GM12878 (cell line): ENCODE measurements around the gene SNHG17. TPM values are rescaled to one million over a fixed set of nuclear protein-coding genes. Genes with fewer than 3 reads are reported as not detected.
"Not testable (repeated sequence)": the region's sequence is repeated elsewhere in the genome, so short reads cannot be mapped to it uniquely, and the experiment has no call there.

Experiments used
- ATAC-seq: fragments of 200-7000 bp; cut with Tn5 transposase; 3 replicates; pipeline ENCODE4 v1.9.1; 2020; ENCODE audit warnings: mild to moderate bottlenecking, moderate library complexity
- BruUV-seq: library from RNA; stranded (reverse); fragments of 400-500 nt; replicated peaks from 2 replicates; lab custom pipeline; 2021; lab: Mats Ljungman, UMichigan
- CTCF ChIA-PET: fragments of 300-600 bp; sonication (Branson Sonifier 250); formaldehyde crosslinking; extraction: SDS; loops from one replicate; lab custom pipeline; 2021; ENCODE audit warnings: inconsistent platforms; lab: Yijun Ruan, JAX
- POLR2A ChIA-PET: fragments of 350-600 bp; formaldehyde crosslinking; extraction: SDS; loops from one replicate; lab custom pipeline; 2021; ENCODE audit warnings: inconsistent platforms; lab: Charles Lee
- RAD21 ChIA-PET: fragments of 300-600 bp; sonication (Branson Sonifier 250); formaldehyde crosslinking; loops from one replicate; lab custom pipeline; 2023; ENCODE audit warnings: antibody characterized with exemption; ENCODE audit not compliant: unreplicated experiment; lab: Charles Lee
- SMC1A ChIA-PET: fragments of 300-600 bp; sonication (Branson Sonifier 250); formaldehyde crosslinking; loops from one replicate; lab custom pipeline; 2023; ENCODE audit not compliant: unreplicated experiment, uncharacterized antibody; lab: Charles Lee
- DNase-seq: peaks from one replicate; pipeline ENCODE4 v3.0.0-alpha.2; 2011; ENCODE audit warnings: low read depth, low spot score
- FAIRE-seq: peaks from 3 replicates; lab custom pipeline; 2011; peaks lifted over from hg19 to GRCh38; lab: Jason Lieb, UNC
- H2AFZ ChIP-seq: 2 replicates; pipeline ENCODE4 v1.6.0; 2011; ENCODE audit warnings: low read depth, low read length, control low read depth; ENCODE audit not compliant: control insufficient read depth
- H3K27ac ChIP-seq: 2 replicates; pipeline ENCODE4 v1.5.1; 2011; ENCODE audit warnings: control low read depth; ENCODE audit not compliant: control insufficient read depth, insufficient read depth
- H3K27me3 ChIP-seq, 2 experiments: replicated peaks in 1 of 2; 2 replicates each; pipeline versions ENCODE4 v1.6.0 to v1.6.1; 2011; ENCODE audit warnings: low read length in 1 of 2; ENCODE audit not compliant: control insufficient read depth in 2 of 2, insufficient read depth in 2 of 2
- H3K36me3 ChIP-seq, 2 experiments: 2 replicates each; pipeline ENCODE4 v1.5.1; 2011; ENCODE audit warnings: low read length in 1 of 2; ENCODE audit not compliant: control insufficient read depth in 2 of 2, insufficient read depth in 2 of 2
- H3K4me1 ChIP-seq: 2 replicates; pipeline ENCODE4 v1.6.1; 2011; ENCODE audit warnings: mild to moderate bottlenecking, low read length, moderate library complexity, mixed read lengths; ENCODE audit not compliant: control insufficient read depth, insufficient read depth
- H3K4me2 ChIP-seq: 2 replicates; pipeline ENCODE4 v1.6.0; 2011; ENCODE audit warnings: control low read depth; ENCODE audit not compliant: control insufficient read depth, insufficient read depth
- H3K4me3 ChIP-seq: fragments of 200-600 bp; sonication (generic); 2 replicates; pipeline ENCODE4 v1.5.1; 2016
- H3K79me2 ChIP-seq: 2 replicates; pipeline ENCODE4 v1.6.0; 2011; ENCODE audit warnings: low read length; ENCODE audit not compliant: control insufficient read depth, insufficient read depth
- H3K9ac ChIP-seq: 2 replicates; pipeline ENCODE4 v1.8.0; 2011; ENCODE audit warnings: low read length, control low read depth, mixed read lengths; ENCODE audit not compliant: control insufficient read depth, insufficient read depth
- H3K9me3 ChIP-seq: replicated peaks from 3 replicates; pipeline ENCODE4 v1.5.1; 2011; ENCODE audit warnings: mild to moderate bottlenecking, low read length; ENCODE audit not compliant: control insufficient read depth, insufficient read depth
- H4K20me1 ChIP-seq: 2 replicates; pipeline ENCODE4 v1.6.0; 2011; ENCODE audit not compliant: control insufficient read depth, insufficient read depth
- ATF3 ChIP-seq: IDR thresholded peaks from 2 replicates; pipeline ENCODE4 v1.6.1; 2011; ENCODE audit warnings: low read depth, mild to moderate bottlenecking, low read length, moderate library complexity, borderline replicate concordance; ENCODE audit errors: extremely low read depth
- ATF7 ChIP-seq: fragments of 450-650 bp; IDR thresholded peaks from 2 replicates; pipeline ENCODE4 v1.6.1; 2016; ENCODE audit warnings: low read depth, mild to moderate bottlenecking
- BACH1 ChIP-seq: fragments of 450-650 bp; IDR thresholded peaks from 2 replicates; pipeline ENCODE4 v1.6.1; 2017; ENCODE audit warnings: mild to moderate bottlenecking, borderline replicate concordance
- BRCA1 ChIP-seq: IDR thresholded peaks from 2 replicates; pipeline ENCODE4 v1.6.1; 2011; ENCODE audit warnings: low read depth, low read length, improper control_type of control experiment
- CHD2 ChIP-seq: IDR thresholded peaks from 2 replicates; pipeline ENCODE4 v1.6.1; 2011; ENCODE audit warnings: low read depth, low read length, improper control_type of control experiment, borderline replicate concordance
- CREM ChIP-seq: IDR thresholded peaks from 2 replicates; pipeline ENCODE4 v1.6.1; 2014; ENCODE audit warnings: antibody characterized with exemption, low read depth
- CTCF ChIP-seq, 3 experiments: IDR thresholded peaks in 2 of 3; conservative IDR thresholded peaks in 1 of 3; 2 replicates each; pipeline ENCODE4 v1.5.1; 2011; ENCODE audit warnings: low read depth in 3 of 3, low read length in 3 of 3, mild to moderate bottlenecking in 3 of 3, control low read depth in 2 of 3, moderate library complexity in 2 of 3, inconsistent platforms in 1 of 3, mixed read lengths in 1 of 3; ENCODE audit not compliant: control insufficient read depth in 2 of 3, insufficient read depth in 1 of 3; ENCODE audit errors: extremely low read depth in 1 of 3
- HDAC2 ChIP-seq: fragments of 200-600 bp; sonication (generic); IDR thresholded peaks from 2 replicates; pipeline ENCODE4 v1.6.1; 2017
- MTA3 ChIP-seq: IDR thresholded peaks from 2 replicates; pipeline ENCODE4 v1.6.1; 2012; ENCODE audit warnings: low read length, inconsistent platforms, borderline replicate concordance
- NRF1 ChIP-seq: conservative IDR thresholded peaks from 2 replicates; pipeline ENCODE4 v1.6.1; 2011; ENCODE audit warnings: mild to moderate bottlenecking, low read depth, low read length, improper control_type of control experiment
- RBBP5 ChIP-seq: fragments of 200-600 bp; sonication (generic); conservative IDR thresholded peaks from 2 replicates; pipeline ENCODE4 v1.6.1; 2016
- TARDBP ChIP-seq: IDR thresholded peaks from 2 replicates; pipeline ENCODE4 v1.6.1; 2016; ENCODE audit warnings: borderline replicate concordance
- YY1 ChIP-seq: IDR thresholded peaks from 2 replicates; pipeline ENCODE4 v1.6.1; 2011; ENCODE audit warnings: low read depth, mild to moderate bottlenecking, low read length
- ZNF274 ChIP-seq: IDR thresholded peaks from one replicate; pipeline ENCODE4 v1.8.0; 2011; ENCODE audit not compliant: insufficient read length, insufficient read depth
- WGBS: methylation state at CpG from one replicate; pipeline ENCODE4 v1.1.6; 2016; ENCODE audit warnings: low lambda C conversion rate; ENCODE audit not compliant: insufficient replicate concordance, insufficient coverage; ENCODE audit errors: missing lambda C conversion rate; 5-methylcytosine and 5-hydroxymethylcytosine counted together
- in situ Hi-C: fragments of 300-500 bp; cut with MboI; formaldehyde crosslinking; loops from 9 replicates; pipeline ENCODE4 v1.14.3; 2018; ENCODE audit warnings: mixed read lengths
- intact Hi-C: fragments of 100-400 bp; cut with micrococcal nuclease; formaldehyde crosslinking; loops from one replicate; pipeline ENCODE4 v1.14.2; 2022; ENCODE audit not compliant: unreplicated experiment
- polyA plus RNA-seq, 11 experiments: library from polyadenylated mRNA; depleted of rRNA in 4 of 11; unstranded in 6 of 11; stranded (reverse) in 5 of 11; fragments of >200 nt; fragmentation: Nextera tagmentation in 4 of 11; fragmentation: Illumina TruSeq in 1 of 11; extraction: Ambion mirVana in 4 of 11; extraction: Trizol in 1 of 11; gene quantifications; 1 replicate in 1 of 11; 2 replicates in 10 of 11; pipeline versions ENCODE4 v1.2.1 to v1.2.3, GENCODE V29; 2011 to 2016; ENCODE audit warnings: inconsistent platforms in 2 of 11, missing spikeins in 2 of 11, low read depth in 1 of 11
- total RNA-seq, 4 experiments: library from RNA; depleted of rRNA in 3 of 4; stranded (reverse); fragments of >200 nt in 3 of 4; fragmentation: Illumina TruSeq in 1 of 4; extraction: Trizol in 1 of 4; gene quantifications; 2 replicates each; pipeline versions ENCODE4 v1.2.1 to v1.2.3, GENCODE V29; 2013 to 2021

SNHG17 gene
- total and polyA plus RNA-seq, 10 of the 15 experiments (the other 5 are each of a cell fraction or from before 2014, with no cell fraction given), result 20.8 to 63.0 (median 33.9) TPM

GRCh38 chr20:38441916-38442315 is 6.8 kb upstream of the SNHG17 start (continued):
- TF ChIP-seq CHD2, result no peak

- FAIRE-seq, BruUV-seq, H3K9me3 ChIP-seq, H4K20me1 ChIP-seq, CTCF ChIA-PET, H3K79me2 ChIP-seq, H3K9ac ChIP-seq, H3K4me3 ChIP-seq, H3K27ac ChIP-seq, intact Hi-C loops, H3K27me3 ChIP-seq, DNase-seq, H3K36me3 ChIP-seq, POLR2A ChIA-PET, H3K4me2 ChIP-seq, ATAC-seq, H2AFZ ChIP-seq, SMC1A ChIA-PET, H3K4me1 ChIP-seq, in situ Hi-C loops: not testable (repeated sequence)
- 68% methylated on average over 7 of the region's 8 CpGs for WGBS
- RAD21 ChIA-PET, result interaction anchor here (1.3 kb wide), 1 partner anchor 32 kb away, joined by 3 read pairs; the partner anchor contains the start of gene RALGAPB
These were observed 6.0 kb upstream of the SNHG17 start for GRCh38 chr20:38441110-38441509.

DNA sequence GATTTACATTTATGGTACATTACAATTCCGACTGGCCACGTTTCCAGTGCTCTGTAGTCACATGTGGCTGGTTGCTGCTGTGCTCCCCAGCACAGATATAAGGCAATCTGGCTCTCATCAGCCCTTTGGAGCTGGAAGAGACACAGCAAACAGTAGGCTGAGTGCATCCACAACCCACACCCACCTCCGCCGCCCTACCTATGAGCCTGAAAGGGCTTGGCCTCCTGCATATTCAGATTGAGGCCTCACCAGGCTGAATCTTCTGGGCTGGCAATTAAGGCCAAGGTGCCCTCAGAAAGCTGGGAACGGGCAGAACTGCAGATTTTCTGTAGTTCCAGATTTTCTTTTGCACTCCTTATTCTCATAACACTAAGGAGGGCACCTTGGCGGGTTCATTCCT is 2.7 kb upstream of the SNHG17 start:
- FAIRE-seq (no peak), ATAC-seq (no peak), DNase-seq (no peak)
- in situ Hi-C loops (no loop called here), intact Hi-C loops (no loop called here)
- Histone ChIP-seq H3K9me3 (no peaks in the 10 kb centered on the region), H3K4me2 (no peak overlapping the region), H3K79me2 (peaks cover 24% of the 10 kb centered on the region), H3K4me1 (no peaks in the 10 kb centered on the region; the same call in 1 of the 2 replicates), H3K27me3 (no peaks in the 10 kb centered on the region), H3K27ac (no peak overlapping the region), H3K4me3 (no peak overlapping the region), H3K9ac (no peak overlapping the region), H3K36me3 (peaks cover 1 to 2% of the 10 kb centered on the region in 2 experiments; a peak in 2 of 4 replicates), H4K20me1 (peaks cover 3% of the 10 kb centered on the region; the same call in 1 of the 2 replicates), H2AFZ (no peak overlapping the region)
- 68% methylated on average over 6 of the region's 6 CpGs for WGBS
- ChIA-PET RAD21 (no interaction called here), SMC1A (interaction anchor here (1.0 kb wide), 1 partner anchor 8 kb away, joined by 3 read pairs; no protein-coding TSS in a partner anchor), POLR2A (interaction anchor here (0.9 kb wide), 2 partner anchors 9 to 10 kb away, joined by 3 read pairs; no protein-coding TSS in a partner anchor), CTCF (interaction anchor here (0.7 to 2.6 kb wide), 3 partner anchors 9 to 492 kb away, joined by 3 to 13 read pairs (median 3); no protein-coding TSS in a partner anchor)
- no peak for TF ChIP-seq HDAC2
- no peak for TF ChIP-seq ATF7
- TF ChIP-seq RBBP5, result no peak
- no peak for TF ChIP-seq CTCF (IDR thresholded peaks at IDR 0.05 in 2 of 3, conservative IDR thresholded peaks at IDR 0.05 in 1 of 3; ENCODE audit: control insufficient read depth in 2 of 3, extremely low read depth in 1 of 3, insufficient read depth in 1 of 3, low read depth in 3 of 3, low read length in 3 of 3)
- no peak for TF ChIP-seq TARDBP
- TF ChIP-seq YY1, result no peak
- no peak for TF ChIP-seq BRCA1
- TF ChIP-seq CREM, result no peak
- no peak for TF ChIP-seq MTA3
- no peak for TF ChIP-seq NRF1
- TF ChIP-seq ZNF274, result no peak
- TF ChIP-seq ATF3, result no peak
- no peak for TF ChIP-seq BACH1
- BruUV-seq, result no TSS peak
